ENCODE data around the gene FMNL2.

DNA sequence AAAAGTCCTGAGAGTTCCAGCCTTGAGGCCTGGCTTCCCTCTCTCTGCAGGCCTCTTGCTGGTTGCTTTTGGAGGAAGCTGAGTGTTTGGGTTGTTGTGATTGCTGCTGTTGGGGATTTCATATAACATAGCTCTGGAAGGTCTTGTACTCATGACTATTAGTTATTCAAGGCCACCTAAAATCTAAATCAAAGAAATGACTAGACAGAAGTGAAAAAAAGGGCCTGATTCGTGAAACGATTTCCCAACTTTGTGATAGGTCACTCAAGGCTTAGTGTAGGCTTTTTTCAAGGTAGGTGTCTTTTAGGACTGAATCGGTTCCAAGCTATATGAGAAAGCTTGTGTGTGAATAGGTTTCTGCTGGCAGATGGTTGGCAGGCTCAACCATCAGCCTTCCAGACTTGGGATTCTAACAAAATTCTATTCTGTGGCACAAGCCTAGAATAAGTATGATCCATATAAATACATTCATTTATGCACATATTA, 164.4 kb downstream of the FMNL2 start:
- TF ChIP-seq, protein P1, sequence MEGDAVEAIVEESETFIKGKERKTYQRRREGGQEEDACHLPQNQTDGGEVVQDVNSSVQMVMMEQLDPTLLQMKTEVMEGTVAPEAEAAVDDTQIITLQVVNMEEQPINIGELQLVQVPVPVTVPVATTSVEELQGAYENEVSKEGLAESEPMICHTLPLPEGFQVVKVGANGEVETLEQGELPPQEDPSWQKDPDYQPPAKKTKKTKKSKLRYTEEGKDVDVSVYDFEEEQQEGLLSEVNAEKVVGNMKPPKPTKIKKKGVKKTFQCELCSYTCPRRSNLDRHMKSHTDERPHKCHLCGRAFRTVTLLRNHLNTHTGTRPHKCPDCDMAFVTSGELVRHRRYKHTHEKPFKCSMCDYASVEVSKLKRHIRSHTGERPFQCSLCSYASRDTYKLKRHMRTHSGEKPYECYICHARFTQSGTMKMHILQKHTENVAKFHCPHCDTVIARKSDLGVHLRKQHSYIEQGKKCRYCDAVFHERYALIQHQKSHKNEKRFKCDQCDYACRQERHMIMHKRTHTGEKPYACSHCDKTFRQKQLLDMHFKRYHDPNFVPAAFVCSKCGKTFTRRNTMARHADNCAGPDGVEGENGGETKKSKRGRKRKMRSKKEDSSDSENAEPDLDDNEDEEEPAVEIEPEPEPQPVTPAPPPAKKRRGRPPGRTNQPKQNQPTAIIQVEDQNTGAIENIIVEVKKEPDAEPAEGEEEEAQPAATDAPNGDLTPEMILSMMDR (IDR thresholded peaks at IDR 0.05): no peak
- no peak for TF ChIP-seq EP300 (IDR thresholded peaks at IDR 0.05)
- TF ChIP-seq POLR2A (IDR thresholded peaks at IDR 0.05): no peak
- no peak for TF ChIP-seq POLR2AphosphoS5 (IDR thresholded peaks at IDR 0.05)

Data from stomach (tissue), 4 donors.